ENCODE data around the gene IDE.
"Not testable (repeated sequence)": the region's sequence is repeated elsewhere in the genome, so short reads cannot be mapped to it uniquely, and the experiment has no call there.

Gene IDE

GRCh38 chr10:92436611-92437010 is 137.3 kb downstream of the IDE start:
- H3K27me3 Mint-ChIP-seq = no peaks in the 10 kb centered on the region
- no peaks in the 10 kb centered on the region for H3K36me3 Mint-ChIP-seq (ENCODE audit: low read depth)
- H3K9me3 Mint-ChIP-seq = no peaks in the 10 kb centered on the region
- DNase-seq (no peak), ATAC-seq (no peak)
- H3K27ac Mint-ChIP-seq = no peak overlapping the region
- H3K4me1 Mint-ChIP-seq = no peaks in the 10 kb centered on the region
- no peak overlapping the region for H3K4me3 Mint-ChIP-seq

GRCh38 chr10:92436065-92436464 is 137.8 kb downstream of the IDE start:
- ATAC-seq; H3K36me3 Mint-ChIP-seq (ENCODE audit: low read depth); H3K27ac Mint-ChIP-seq; H3K4me1 Mint-ChIP-seq; H3K9me3 Mint-ChIP-seq; H3K4me3 Mint-ChIP-seq; DNase-seq; H3K27me3 Mint-ChIP-seq: not testable (repeated sequence)

GRCh38 chr10:92434385-92434784 is 139.5 kb downstream of the IDE start:
- Mint-ChIP-seq H3K27ac (no peak overlapping the region), H3K4me1 (no peaks in the 10 kb centered on the region), H3K36me3 (ENCODE audit: low read depth) (no peaks in the 10 kb centered on the region), H3K9me3 (no peaks in the 10 kb centered on the region), H3K27me3 (no peaks in the 10 kb centered on the region), H3K4me3 (no peak overlapping the region)
- DNase-seq (no peak), ATAC-seq (no peak)

GRCh38 chr10:92432596-92432995 is 141.3 kb downstream of the IDE start:
- no peaks in the 10 kb centered on the region for H3K27me3 Mint-ChIP-seq
- ATAC-seq (no peak), DNase-seq (no peak)
- H3K27ac Mint-ChIP-seq = no peak overlapping the region
- no peak overlapping the region for H3K4me3 Mint-ChIP-seq
- H3K36me3 Mint-ChIP-seq (ENCODE audit: low read depth) = no peaks in the 10 kb centered on the region
- no peaks in the 10 kb centered on the region for H3K4me1 Mint-ChIP-seq
- no peaks in the 10 kb centered on the region for H3K9me3 Mint-ChIP-seq

DNA sequence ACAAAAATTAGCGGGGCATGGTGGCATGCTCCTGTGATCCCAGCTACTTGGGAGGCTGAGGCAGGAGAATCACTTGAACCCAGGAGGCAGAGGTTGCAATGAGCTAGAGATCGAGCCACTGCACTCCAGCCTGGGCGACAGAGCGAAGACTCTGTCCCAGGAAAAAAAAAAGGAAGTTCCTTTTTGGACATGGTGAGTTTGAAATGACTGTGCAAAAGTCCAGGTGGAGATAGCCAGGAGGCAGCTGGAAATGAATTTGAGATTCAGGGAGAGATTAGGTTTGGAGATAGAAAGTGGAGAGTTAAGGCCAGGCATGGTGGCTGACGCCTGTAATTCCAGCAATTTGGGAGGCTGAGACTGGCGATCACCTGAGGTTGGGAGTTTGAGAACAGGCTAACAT is 143.8 kb downstream of the IDE start:
- Mint-ChIP-seq H3K9me3 (no peaks in the 10 kb centered on the region), H3K27ac (no peak overlapping the region), H3K4me1 (no peaks in the 10 kb centered on the region), H3K4me3 (no peak overlapping the region), H3K27me3 (no peaks in the 10 kb centered on the region), H3K36me3 (ENCODE audit: low read depth) (no peaks in the 10 kb centered on the region)
- DNase-seq = no peak
- no peak for ATAC-seq

DNA sequence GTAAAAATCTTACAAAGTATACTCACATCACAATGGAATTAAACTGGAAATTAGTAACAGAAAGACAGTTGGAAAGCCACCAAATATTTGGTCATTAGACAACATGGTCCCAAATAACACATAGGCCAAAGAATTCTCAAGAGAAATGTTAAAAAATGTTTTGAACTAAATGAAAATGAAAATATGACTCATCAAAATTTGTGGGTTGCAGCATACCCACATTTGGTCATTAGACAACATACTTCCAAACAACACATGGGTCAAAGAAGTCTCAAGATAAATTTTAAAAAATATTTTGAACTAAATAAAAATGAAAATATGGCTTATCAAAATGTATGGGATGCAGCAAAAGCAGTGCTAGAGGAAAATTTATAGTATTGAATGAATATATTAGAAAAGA is 152.3 kb downstream of the IDE start:
- ATAC-seq = no peak
- H3K27ac Mint-ChIP-seq = no peak overlapping the region
- H3K27me3 Mint-ChIP-seq = peaks cover 42% of the 10 kb centered on the region
- H3K4me1 Mint-ChIP-seq = peaks cover 2% of the 10 kb centered on the region
- H3K4me3 Mint-ChIP-seq = no peak overlapping the region
- no peaks in the 10 kb centered on the region for H3K9me3 Mint-ChIP-seq
- no peak for DNase-seq
- no peaks in the 10 kb centered on the region for H3K36me3 Mint-ChIP-seq (ENCODE audit: low read depth)

- Mint-ChIP-seq H3K36me3 (ENCODE audit: low read depth) (no peaks in the 10 kb centered on the region), H3K27me3 (peaks cover 43% of the 10 kb centered on the region), H3K9me3 (peaks cover 5% of the 10 kb centered on the region), H3K4me3 (no peak overlapping the region), H3K4me1 (peaks cover 2% of the 10 kb centered on the region), H3K27ac (no peak overlapping the region)
- no peak for DNase-seq
- no peak for ATAC-seq
Observed at GRCh38 chr10:92420546-92421275, 153.2 kb downstream of the IDE start.

- ATAC-seq = no peak
- no peaks in the 10 kb centered on the region for H3K36me3 Mint-ChIP-seq (ENCODE audit: low read depth)
- DNase-seq = no peak
- H3K4me1 Mint-ChIP-seq = peaks cover 2% of the 10 kb centered on the region
- no peak overlapping the region for H3K4me3 Mint-ChIP-seq
- no peak overlapping the region for H3K27ac Mint-ChIP-seq
- H3K9me3 Mint-ChIP-seq = peaks cover 5% of the 10 kb centered on the region
- peaks cover 44% of the 10 kb centered on the region for H3K27me3 Mint-ChIP-seq
Observed at GRCh38 chr10:92419740-92420545, 153.9 kb downstream of the IDE start.

- Mint-ChIP-seq H3K9me3 (peaks cover 5% of the 10 kb centered on the region), H3K36me3 (ENCODE audit: low read depth) (no peaks in the 10 kb centered on the region), H3K4me3 (no peak overlapping the region), H3K27ac (no peak overlapping the region), H3K27me3 (peaks cover 44% of the 10 kb centered on the region), H3K4me1 (peaks cover 2% of the 10 kb centered on the region)
- DNase-seq (no peak), ATAC-seq (no peak)
Observed at GRCh38 chr10:92418891-92419290, 155.0 kb downstream of the IDE start.

DNA sequence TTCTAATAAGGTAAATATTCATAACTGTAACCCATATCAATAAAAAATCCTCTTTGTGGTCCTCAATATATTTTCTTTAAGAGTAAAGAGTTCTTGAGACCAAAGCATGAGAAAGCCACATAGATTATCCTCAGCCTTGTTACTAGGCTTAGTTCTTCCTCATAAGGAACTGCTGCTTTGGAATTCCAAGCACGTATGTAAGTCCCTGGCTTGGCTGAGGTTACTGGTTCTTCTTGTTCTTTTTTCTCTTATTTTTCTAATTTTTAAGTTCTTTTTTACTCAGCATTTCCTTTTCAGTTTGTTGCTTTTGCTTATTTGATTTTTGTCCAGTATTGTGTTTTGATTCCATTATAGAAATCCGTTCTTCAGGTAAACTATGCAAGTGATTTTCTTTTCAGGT is 155.7 kb downstream of the IDE start:
- H3K36me3 Mint-ChIP-seq (ENCODE audit: low read depth) = no peaks in the 10 kb centered on the region
- DNase-seq (no peak), ATAC-seq (no peak)
- peaks cover 2% of the 10 kb centered on the region for H3K4me1 Mint-ChIP-seq
- H3K27me3 Mint-ChIP-seq = peaks cover 41% of the 10 kb centered on the region
- peaks cover 5% of the 10 kb centered on the region for H3K9me3 Mint-ChIP-seq
- H3K27ac Mint-ChIP-seq = no peak overlapping the region
- no peak overlapping the region for H3K4me3 Mint-ChIP-seq

- DNase-seq (no peak), ATAC-seq (no peak)
- peaks cover 5% of the 10 kb centered on the region for H3K9me3 Mint-ChIP-seq
- H3K27me3 Mint-ChIP-seq = peaks cover 12% of the 10 kb centered on the region
- H3K36me3 Mint-ChIP-seq (ENCODE audit: low read depth) = no peaks in the 10 kb centered on the region
- no peak overlapping the region for H3K4me3 Mint-ChIP-seq
- H3K27ac Mint-ChIP-seq = no peak overlapping the region
- no peaks in the 10 kb centered on the region for H3K4me1 Mint-ChIP-seq
Observed at GRCh38 chr10:92413519-92413918, 160.4 kb downstream of the IDE start.

DNA sequence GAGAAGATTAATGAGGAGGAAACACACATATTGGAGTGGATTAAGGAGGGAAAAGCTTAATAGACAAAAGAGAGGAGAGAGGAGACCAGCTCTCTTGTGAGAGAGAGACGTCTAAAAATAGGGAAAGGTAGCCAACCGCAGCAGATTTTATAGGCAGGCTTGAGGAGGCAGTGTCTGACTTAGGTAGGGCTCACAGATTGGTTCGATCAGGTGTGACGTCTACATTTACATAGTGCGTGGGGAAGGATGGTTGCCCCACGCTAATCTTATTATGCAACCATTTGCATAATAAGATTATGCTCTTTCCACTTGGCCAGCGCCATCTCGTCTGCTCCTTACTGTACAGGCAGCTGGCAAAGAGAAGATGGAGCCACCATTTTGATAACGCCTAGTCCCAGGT is 160.9 kb downstream of the IDE start:
- H3K36me3 Mint-ChIP-seq (ENCODE audit: low read depth) = no peaks in the 10 kb centered on the region
- H3K9me3 Mint-ChIP-seq = peaks cover 5% of the 10 kb centered on the region
- no peak overlapping the region for H3K4me3 Mint-ChIP-seq
- peaks cover 10% of the 10 kb centered on the region for H3K27me3 Mint-ChIP-seq
- no peak overlapping the region for H3K27ac Mint-ChIP-seq
- ATAC-seq (no peak), DNase-seq (no peak)
- no peaks in the 10 kb centered on the region for H3K4me1 Mint-ChIP-seq

DNA sequence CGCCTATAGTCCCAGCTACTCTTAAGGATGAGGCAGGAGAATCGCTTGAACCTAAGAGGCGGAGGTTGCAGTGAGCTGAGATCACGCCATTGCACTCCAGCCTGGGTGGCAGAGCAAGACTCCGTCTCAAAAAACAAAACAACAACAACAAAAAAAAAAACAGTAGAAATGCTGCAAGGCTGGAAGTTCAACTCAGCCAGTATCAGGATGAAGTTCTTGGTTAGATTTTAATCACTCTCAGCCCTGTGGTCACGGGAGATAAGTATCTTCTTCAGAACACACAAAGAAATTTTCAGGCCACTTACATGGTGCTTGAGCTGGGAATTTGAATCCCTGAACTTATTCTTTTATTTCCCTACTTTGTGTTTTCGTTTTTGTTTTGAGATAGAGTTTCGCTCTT is 162.5 kb downstream of the IDE start:
- H3K4me3 Mint-ChIP-seq = no peak overlapping the region
- H3K4me1 Mint-ChIP-seq = no peaks in the 10 kb centered on the region
- no peaks in the 10 kb centered on the region for H3K36me3 Mint-ChIP-seq (ENCODE audit: low read depth)
- peaks cover 2% of the 10 kb centered on the region for H3K27me3 Mint-ChIP-seq
- ATAC-seq (no peak), DNase-seq (no peak)
- peaks cover 5% of the 10 kb centered on the region for H3K9me3 Mint-ChIP-seq
- H3K27ac Mint-ChIP-seq = no peak overlapping the region

DNA sequence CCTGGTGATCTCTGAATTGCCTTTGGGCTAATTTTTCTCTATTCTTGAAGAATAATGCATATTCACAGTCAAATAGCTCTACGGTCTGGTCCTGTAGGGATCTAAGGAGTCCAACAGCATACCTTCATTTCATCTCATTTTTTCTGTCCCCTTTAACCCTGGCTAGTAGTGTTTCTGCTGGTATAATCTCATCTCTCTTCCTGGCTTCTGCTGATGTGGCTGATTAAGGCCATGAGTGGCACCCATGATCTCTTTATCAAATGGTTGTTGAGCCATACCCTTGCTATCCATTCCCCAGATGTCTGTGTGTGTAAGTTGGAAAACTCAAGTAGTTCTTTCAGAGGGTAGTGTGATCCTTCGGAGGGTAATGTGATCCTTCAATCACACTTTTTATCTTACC is 163.4 kb downstream of the IDE start:
- Mint-ChIP-seq H3K36me3 (ENCODE audit: low read depth) (no peaks in the 10 kb centered on the region), H3K4me3 (no peak overlapping the region), H3K9me3 (no peaks in the 10 kb centered on the region), H3K27me3 (no peaks in the 10 kb centered on the region), H3K27ac (no peak overlapping the region), H3K4me1 (no peaks in the 10 kb centered on the region)
- ATAC-seq (no peak), DNase-seq (no peak)

DNA sequence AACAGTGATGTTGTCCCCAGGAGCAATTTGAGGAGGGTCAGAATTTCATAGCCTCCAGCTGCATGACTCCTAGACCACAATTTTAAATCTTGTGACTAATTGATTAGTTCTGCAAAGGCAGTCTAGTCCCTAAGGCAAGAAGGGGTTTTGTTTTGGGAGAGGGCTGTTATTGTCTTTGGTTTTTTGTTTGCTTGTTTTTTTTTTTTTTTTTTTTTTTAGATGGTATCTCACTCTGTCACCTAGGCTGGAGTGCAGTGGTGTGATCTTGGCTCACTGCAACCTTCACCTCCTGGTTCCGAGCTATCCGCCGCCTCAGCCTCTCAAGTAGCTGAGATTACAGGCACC is 165.9 kb downstream of the IDE start:
- no peaks in the 10 kb centered on the region for H3K9me3 Mint-ChIP-seq

More for the DNA sequence above, 165.9 kb downstream of the IDE start:
- H3K36me3 Mint-ChIP-seq (ENCODE audit: low read depth) = no peaks in the 10 kb centered on the region
- no peaks in the 10 kb centered on the region for H3K4me1 Mint-ChIP-seq
- ATAC-seq (no peak), DNase-seq (no peak)
- peaks cover 4% of the 10 kb centered on the region for H3K27me3 Mint-ChIP-seq
- no peak overlapping the region for H3K27ac Mint-ChIP-seq
- H3K4me3 Mint-ChIP-seq = no peak overlapping the region
